ENCODE measurements around the gene COL5A3. TPM values are rescaled to one million over a fixed set of nuclear protein-coding genes. Genes with fewer than 3 reads are reported as not detected.
"Not testable (repeated sequence)": the region's sequence is repeated elsewhere in the genome, so short reads cannot be mapped to it uniquely, and the experiment has no call there.

The COL5A3 gene
- total RNA-seq, 6 experiments from 2014 or later = 1.3 to 3.7 (median 1.4) TPM

DNA sequence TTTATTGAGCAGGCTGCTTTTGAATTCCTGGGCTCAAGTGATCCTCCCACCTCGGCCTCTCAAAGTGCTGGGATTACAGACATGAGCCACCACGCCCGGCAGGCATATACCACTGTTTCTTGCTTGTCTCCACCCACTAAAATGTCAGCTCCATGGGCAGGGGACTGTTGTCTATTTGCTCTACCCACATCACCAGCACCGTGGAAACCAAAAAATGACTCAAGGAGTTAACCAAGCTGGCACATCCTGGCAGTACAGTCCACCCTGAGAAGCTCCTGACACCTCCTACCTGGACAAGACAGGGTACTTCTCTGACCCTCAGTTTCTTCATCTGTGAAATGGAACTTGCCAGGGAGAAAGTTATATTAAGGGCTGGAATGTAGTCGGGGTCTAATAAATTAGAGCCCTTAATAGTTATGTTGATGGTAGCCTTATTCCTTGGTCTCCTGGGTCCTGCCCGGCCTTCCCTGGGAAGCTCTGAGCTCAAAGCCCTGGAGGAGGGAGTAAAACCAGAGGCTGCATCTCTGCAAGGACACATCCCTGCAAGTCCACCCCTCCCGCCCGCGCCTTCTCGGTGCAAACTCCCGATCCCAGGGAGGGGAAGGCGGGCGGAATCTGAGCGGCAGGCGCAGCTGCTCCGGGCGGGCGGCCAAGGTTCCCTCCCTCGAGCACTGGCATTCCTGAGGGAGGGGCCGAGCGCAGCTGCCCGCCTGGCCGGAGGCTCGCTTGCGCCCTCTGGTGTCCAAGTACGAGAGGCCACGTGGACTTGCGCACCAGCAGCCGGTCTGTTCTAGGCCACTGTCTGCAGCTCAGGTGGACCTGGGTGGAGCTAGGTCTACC, 17.1 kb upstream of the COL5A3 start:
- Mint-ChIP-seq H3K9me3 (no peaks in the 10 kb centered on the region), H3K36me3 (ENCODE audit: low read depth) (no peaks in the 10 kb centered on the region), H3K4me3 (no peak overlapping the region), H3K27ac (no peak overlapping the region), H3K27me3 (ENCODE audit: insufficient read depth) (peaks cover 6% of the 10 kb centered on the region), H3K4me1 (ENCODE audit: low read depth) (peaks cover 9% of the 10 kb centered on the region)
- TF ChIP-seq, protein P1, sequence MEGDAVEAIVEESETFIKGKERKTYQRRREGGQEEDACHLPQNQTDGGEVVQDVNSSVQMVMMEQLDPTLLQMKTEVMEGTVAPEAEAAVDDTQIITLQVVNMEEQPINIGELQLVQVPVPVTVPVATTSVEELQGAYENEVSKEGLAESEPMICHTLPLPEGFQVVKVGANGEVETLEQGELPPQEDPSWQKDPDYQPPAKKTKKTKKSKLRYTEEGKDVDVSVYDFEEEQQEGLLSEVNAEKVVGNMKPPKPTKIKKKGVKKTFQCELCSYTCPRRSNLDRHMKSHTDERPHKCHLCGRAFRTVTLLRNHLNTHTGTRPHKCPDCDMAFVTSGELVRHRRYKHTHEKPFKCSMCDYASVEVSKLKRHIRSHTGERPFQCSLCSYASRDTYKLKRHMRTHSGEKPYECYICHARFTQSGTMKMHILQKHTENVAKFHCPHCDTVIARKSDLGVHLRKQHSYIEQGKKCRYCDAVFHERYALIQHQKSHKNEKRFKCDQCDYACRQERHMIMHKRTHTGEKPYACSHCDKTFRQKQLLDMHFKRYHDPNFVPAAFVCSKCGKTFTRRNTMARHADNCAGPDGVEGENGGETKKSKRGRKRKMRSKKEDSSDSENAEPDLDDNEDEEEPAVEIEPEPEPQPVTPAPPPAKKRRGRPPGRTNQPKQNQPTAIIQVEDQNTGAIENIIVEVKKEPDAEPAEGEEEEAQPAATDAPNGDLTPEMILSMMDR (IDR thresholded peaks at IDR 0.05) = peak; percentile 99
- DNase-seq = peak; percentile 88

DNA sequence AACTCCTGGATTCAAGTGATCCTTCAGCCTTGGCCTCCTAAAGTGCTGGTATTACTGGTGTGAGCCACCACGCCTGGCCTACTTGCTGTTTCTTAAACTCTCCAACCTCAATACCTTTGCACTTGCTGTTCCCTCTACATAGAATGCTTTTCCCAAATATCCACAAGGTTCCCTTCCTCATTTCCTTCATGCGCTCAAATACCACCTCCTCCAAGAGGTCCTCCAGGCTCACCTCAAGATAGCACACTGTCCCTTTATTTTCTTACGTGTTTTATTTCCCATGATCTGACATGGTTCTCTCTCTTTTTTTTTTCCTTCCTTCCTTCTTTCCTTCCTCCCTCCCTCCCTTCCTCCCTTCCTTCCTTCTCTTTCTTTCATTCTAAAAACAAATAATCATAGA, 16.4 kb upstream of the COL5A3 start:
- H3K27me3 Mint-ChIP-seq (ENCODE audit: insufficient read depth) = peaks cover 2% of the 10 kb centered on the region
- H3K4me1 Mint-ChIP-seq (ENCODE audit: low read depth) = peaks cover 9% of the 10 kb centered on the region
- no peaks in the 10 kb centered on the region for H3K36me3 Mint-ChIP-seq (ENCODE audit: low read depth)
- no peak overlapping the region for H3K4me3 Mint-ChIP-seq
- no peak for DNase-seq
- TF ChIP-seq, protein P1 (IDR thresholded peaks at IDR 0.05) = no peak
- no peak overlapping the region for H3K27ac Mint-ChIP-seq
- no peaks in the 10 kb centered on the region for H3K9me3 Mint-ChIP-seq

DNA sequence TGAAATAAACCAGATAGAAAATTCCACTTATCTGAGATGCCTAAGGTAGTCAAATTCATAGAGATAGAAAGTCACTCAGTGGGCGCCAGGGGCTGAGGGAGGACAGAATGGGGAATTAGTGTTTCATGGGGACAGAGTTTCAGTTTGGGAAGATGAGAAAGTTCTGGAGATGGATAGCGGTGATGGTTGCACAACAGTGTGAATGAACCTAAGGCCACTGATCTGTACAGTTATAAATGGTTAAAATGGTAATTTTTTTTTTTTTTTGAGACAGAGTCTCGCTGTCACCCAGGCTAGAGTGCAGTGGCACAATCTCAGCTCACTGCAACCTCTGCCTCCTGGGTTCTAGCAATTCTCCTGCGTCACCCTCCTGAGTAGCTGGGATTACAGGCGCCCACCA, 12.8 kb upstream of the COL5A3 start:
- H3K4me3 Mint-ChIP-seq; H3K36me3 Mint-ChIP-seq (ENCODE audit: low read depth); H3K9me3 Mint-ChIP-seq; H3K27ac Mint-ChIP-seq; H3K27me3 Mint-ChIP-seq (ENCODE audit: insufficient read depth); DNase-seq: not testable (repeated sequence)
- peaks cover 16% of the 10 kb centered on the region for H3K4me1 Mint-ChIP-seq (ENCODE audit: low read depth)

DNA sequence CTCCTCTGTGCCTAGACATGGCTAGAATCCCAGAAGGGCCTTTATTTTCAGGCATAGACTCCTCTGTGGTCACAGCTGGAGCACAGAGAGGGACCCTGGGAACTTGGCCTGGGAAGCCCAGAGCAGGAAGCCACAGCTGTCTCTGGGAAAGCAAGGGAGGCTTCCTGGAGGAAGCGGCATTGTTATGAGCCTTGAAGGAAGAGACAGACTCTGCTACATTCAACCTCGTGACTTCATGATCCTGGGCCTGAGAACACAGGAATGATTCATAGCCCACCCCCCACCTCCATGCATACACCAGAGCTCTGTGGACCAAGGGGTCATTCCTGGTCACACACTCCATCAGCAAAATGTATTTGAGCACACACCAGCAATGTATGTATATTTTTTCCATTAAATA, 11.6 kb upstream of the COL5A3 start:
- Mint-ChIP-seq H3K4me3 (no peak overlapping the region), H3K27ac (no peak overlapping the region), H3K4me1 (ENCODE audit: low read depth) (peaks cover 12% of the 10 kb centered on the region), H3K36me3 (ENCODE audit: low read depth) (no peaks in the 10 kb centered on the region), H3K27me3 (ENCODE audit: insufficient read depth) (peaks cover 2% of the 10 kb centered on the region), H3K9me3 (no peaks in the 10 kb centered on the region)
- TF ChIP-seq, protein P1 (IDR thresholded peaks at IDR 0.05) = no peak
- DNase-seq = no peak

DNA sequence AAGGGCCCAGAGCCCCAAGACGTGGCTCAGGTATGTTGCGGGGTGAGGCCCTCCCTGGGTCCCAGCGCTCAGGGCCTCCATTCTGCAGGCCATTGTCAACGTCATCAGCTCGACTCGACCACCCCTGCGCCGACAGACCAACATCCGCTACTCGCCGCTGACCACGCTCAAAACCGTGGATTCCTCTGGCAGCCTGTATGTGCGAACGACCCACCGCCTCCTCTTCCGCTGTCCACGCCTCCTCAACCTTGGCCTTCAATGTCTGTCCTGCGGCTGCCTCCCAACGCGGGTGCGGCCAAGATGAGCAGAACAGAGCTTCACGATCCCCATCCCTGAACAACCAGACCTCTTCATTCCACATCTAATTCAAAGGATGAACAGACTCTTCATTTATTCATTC, 11.1 kb upstream of the COL5A3 start:
- Mint-ChIP-seq H3K27me3 (ENCODE audit: insufficient read depth) (peaks cover 3% of the 10 kb centered on the region), H3K9me3 (no peaks in the 10 kb centered on the region), H3K36me3 (ENCODE audit: low read depth) (no peaks in the 10 kb centered on the region), H3K4me1 (ENCODE audit: low read depth) (peaks cover 10% of the 10 kb centered on the region), H3K27ac (no peak overlapping the region), H3K4me3 (no peak overlapping the region)
- TF ChIP-seq, protein P1 (IDR thresholded peaks at IDR 0.05) = no peak
- no peak for DNase-seq

DNA sequence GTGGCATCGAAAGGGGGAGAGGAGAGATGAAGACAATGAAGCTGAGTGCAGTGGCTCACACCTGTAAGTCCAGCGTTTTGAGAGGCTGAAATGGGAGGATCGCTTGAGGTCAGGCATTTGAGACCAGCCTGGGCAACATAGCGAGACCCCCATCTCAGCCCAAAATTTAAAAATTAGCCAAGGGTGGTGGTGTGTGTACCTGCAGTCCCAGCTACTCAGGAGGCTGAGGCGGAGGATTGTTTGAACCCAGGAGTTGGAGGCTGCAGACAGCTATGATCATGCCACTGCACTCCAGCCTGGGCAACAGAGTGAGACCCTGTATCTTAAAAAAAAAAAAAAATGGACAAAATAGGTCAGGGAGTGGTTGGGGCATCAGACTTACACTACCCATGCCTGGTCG, 10.5 kb upstream of the COL5A3 start:
- H3K36me3 Mint-ChIP-seq (ENCODE audit: low read depth) = no peaks in the 10 kb centered on the region

More for the DNA sequence above, 10.5 kb upstream of the COL5A3 start:
- no peak for DNase-seq
- H3K4me1 Mint-ChIP-seq (ENCODE audit: low read depth) = peaks cover 10% of the 10 kb centered on the region
- H3K9me3 Mint-ChIP-seq = no peaks in the 10 kb centered on the region
- H3K27ac Mint-ChIP-seq = no peak overlapping the region
- no peak overlapping the region for H3K4me3 Mint-ChIP-seq
- TF ChIP-seq, protein P1 (IDR thresholded peaks at IDR 0.05) = no peak
- peaks cover 3% of the 10 kb centered on the region for H3K27me3 Mint-ChIP-seq (ENCODE audit: insufficient read depth)

Data from HFFc6 (cell line).